ENCODE measurements around the gene COA5.
"Not testable (repeated sequence)": the region's sequence is repeated elsewhere in the genome, so short reads cannot be mapped to it uniquely, and the experiment has no call there.

COA5 gene

DNA sequence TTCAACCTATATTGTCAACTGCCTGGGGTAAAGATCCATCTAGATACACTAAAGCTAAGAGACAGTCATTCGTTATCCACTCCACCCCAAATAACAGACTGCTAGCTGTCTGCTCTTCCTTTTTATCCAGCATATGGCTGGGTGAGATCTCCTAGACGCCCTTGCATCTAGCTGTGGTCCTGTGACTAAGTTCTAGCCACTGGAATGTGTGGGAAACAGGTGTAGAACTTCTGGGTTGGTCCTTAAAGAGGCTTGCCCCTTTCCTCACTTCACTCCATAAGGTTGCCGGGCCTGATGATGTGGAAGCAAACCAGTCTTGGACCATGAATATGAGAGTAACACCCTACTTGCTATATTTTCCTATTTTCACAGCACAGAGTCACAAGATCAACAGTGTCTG is 3.2 kb downstream of the COA5 start:
- no peak for DNase-seq

DNA sequence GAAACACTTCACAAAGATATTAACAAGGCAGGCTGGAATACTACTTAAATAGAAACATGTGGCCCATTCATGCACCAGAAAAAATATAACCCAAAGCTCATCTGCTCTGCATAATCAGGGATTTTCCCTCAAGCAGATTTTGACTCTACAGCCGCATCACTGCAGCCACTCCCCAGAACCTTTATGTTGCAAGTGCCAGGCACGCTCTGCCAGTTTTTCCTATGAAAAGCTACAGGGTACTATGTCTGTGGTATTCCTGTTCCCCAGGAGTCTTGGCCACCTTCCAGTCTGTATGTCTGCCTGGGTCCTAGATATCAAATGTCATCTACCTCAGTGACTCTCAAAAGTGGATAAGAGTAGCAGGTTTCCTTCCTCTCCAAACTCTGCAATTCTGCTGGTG is 3.8 kb downstream of the COA5 start:
- DNase-seq, result no peak

DNA sequence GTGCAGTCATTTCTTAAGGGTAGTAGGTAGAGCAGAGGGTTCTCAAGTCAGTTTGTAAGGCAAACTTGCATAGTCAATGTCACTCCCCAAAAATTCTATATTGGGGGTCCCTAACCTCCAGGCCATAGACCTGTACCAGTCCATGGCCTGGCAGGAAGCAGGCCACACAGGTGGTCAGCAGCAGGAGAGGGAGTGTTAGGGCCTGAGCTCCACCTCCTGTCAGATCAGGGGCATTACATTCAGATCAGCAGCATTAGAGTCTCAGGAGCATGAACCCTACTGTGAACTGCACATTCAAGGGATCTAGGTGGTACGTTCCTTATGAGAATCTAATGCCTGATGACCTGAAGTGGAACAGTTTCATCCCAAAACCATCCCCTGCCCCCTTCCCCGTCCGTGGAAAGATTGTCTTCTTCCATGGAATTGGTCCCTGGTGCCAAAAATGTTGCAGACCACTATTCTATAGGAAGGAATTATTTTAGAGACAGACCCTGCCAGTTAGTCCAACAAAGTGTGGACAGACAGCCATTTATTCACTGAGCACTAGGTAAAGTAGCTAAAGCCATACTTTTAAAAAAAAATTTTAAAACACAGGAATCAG is 6.7 kb downstream of the COA5 start:
- DNase-seq, result peak; percentile 22

- no peak for DNase-seq
These were observed 9.4 kb downstream of the COA5 start for GRCh38 chr2:98598781-98599428.

- DNase-seq, result not testable (repeated sequence)
These were observed 13.6 kb downstream of the COA5 start for GRCh38 chr2:98594665-98595064.

DNA sequence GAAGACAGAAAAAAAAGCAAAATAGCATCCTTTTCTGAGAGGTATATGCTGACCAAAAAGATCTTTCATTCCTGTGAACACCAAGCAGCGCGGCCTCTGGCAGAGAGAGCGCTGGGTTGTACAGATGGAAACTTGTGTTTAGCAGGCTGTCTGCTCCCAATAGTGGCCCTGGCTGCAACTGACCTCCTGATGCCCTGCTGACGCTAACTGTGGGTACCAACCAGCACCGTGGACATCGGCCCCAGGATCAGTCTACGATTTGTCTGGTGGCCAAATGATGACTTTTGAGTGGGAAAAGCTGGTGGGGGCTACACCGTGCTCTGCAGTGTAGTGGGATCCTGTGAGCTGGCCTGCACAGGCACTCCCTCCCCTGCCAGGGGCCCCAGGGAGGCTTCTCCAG is 15.7 kb downstream of the COA5 start:
- no peak for DNase-seq

- DNase-seq, result no peak
These were observed 18.8 kb downstream of the COA5 start for GRCh38 chr2:98589489-98589888.

- DNase-seq, result no peak
These were observed 19.4 kb downstream of the COA5 start for GRCh38 chr2:98588880-98589431.

- DNase-seq, result no peak
These were observed 21.7 kb downstream of the COA5 start for GRCh38 chr2:98586551-98587140.

DNA sequence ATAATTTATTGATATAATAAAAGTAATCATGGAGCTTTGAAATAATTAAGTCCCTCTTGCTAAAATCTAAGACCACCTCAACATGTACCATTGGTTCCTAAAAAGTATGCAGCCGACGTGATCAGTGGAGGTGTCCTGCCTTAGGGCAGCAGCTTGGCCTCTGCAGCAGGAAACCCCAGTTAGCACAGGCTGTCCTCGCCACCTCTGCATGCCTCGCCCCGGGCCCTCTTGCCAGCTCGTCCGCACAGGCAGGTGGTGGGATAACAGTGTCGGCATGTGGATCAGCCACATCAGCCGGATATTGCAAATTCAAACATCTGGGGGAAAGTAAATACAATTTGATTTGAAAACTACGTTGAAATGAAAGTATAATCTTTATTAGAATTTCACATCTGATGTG is 22.9 kb downstream of the COA5 start:
- no peak for DNase-seq

DNA sequence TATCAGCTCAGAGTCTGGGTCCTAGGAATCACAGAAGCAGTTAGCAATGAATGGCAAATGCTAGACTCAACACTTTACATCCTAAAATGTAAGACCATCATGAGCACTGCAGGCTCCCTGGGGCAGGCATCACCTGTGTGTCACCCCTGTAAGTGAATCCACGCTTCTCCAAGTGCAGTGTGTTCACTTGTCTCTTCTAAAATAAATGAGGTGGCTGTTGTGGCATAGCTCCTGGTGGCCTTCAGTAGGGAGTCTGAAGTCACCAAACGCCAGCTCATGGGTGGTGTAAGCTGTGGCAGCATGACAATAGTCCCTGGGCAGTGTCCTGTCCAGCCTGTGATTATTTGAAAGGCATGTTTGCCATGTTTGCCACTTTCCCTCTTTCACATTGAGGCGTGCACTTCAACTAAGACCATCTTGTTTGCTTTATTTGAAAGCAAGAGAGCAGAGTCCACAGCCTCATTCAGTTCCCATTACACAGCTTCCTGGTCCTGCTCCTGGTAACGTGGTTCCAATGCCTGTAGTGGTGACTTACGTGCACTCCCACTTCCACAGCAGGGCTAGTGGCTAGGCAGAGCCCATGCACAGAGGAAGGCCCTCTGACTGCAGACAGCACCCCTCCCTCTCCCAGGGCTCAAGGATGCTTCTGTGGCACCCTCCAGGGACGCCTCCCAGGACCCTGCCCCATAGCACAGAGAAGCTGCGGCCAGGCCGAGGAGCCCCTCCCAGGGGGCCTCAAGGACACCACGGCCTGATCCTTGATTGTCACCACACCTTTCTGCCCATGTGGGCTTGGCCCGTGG is 24.3 kb downstream of the COA5 start:
- DNase-seq, result no peak

- no peak for DNase-seq
These were observed 25.0 kb downstream of the COA5 start for GRCh38 chr2:98583276-98583675.

DNA sequence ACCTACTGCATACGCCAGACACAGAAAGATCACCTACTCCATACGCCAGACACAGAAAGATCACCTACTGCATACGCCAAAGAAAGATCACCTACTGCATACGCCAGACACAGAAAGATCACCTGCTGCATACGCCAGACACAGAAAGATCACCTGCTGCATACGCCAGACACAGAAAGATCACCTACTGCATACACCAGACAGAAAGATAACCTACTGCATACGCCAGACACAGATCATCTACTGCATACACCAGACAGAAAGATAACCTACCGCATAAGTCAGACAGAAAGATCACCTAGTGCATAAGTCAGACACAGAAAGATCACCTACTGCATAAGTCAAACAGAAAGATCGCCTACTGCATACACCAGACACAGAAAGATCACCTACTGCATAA is 25.8 kb downstream of the COA5 start:
- no peak for DNase-seq

DNA sequence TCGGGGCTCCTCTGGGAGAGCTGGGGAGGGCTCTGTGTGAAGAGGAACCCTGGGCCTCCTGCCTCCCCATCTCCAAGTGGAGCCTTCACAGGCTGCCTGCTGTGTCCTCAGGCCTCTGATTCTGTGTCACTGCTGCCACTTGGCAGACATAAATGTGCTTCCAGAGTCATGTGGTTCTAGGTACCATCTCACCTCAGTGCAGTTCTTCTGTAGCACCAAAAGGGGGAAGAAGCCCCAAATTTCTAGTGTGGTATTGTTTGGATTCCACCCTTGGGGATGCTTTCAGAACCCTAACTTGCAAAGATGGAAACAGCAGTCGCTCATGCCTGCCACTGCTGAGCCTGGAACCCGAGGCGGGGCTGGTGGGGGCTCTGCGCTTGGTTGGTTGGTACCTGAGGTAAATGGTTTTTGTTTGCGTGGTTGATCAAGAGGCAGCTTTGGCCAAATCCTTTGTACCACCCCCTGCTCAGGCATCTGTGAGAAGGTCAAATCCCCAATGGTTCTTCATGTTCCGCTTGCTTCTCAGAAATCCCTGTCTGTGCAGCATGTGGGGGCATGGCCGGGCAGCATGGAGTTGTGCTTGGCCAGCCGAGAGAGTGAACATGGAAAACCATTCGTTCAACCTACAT is 27.5 kb downstream of the COA5 start:
- no peak for DNase-seq

DNA sequence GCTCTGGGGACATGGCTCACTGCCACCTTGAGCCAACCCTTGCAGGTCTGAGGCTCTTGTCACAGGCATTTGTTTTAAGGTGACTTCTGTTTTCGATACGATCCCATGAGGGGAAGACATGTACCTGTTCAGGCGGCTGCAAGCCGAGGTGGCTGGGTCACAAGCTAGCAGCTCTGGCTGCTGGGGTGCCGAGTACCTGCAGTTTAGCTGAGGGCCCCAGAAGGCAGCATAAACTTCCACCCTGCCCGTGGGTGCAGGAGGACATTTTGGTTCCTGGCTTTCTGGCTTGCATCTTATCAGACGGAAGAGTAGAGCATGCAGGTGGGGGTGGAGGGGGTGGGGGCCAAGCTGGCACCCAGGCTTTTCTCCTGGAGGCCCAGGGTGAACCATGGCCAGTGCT is 28.4 kb downstream of the COA5 start:
- no peak for DNase-seq

- DNase-seq, result no peak
These were observed 30.1 kb downstream of the COA5 start for GRCh38 chr2:98578231-98578630.

DNA sequence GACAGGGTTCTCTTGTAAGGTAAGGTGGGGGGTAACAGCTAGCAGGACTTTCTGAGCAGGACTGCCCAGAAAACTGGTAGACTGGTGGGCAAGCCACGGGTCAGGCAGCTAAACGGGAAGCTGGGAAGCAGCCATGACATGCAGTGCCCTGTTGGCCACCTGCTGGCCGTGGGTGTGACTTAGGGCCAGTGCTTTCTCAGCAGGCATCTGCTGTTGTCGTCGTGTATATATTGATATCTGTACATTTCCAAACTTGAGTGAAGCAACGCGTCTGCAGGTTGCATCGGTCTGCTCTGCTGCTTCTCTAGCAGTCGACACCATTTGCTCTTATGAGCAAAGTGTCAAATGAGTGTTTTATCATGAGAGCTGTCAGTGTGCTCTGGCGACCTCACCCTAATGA is 31.0 kb downstream of the COA5 start:
- no peak for DNase-seq

DNA sequence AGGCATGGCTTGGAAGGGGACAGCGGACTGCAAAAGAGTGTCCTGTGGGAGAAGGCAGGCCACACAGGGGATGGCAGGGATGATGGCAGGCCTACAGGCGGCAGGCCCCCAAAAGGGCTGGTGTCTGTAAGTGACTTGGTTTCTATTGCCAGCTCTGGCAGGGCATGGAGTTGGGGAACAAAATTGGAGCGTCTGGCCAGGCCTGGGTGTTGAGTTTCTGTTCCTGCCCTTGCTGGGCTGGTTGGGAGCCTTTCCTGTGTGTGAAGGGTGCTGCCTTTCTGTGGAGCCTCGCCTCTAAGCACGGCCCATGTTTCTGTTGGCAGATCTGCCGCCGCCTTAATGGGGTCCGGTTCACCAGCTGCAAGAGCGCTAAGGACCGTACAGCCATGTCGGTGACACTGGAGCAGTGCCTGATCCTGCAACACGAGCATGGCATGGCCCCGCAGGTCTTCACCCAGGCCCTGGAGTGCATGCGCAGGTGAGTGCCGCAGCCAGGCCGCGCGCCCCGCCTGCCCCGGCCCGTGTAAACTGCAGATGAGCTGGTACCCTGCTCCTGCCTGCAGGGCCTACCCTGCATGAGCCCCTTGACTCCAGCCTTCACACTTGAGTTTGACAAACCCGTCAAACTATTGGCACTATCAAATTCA is 31.5 kb downstream of the COA5 start:
- DNase-seq, result no peak

DNA sequence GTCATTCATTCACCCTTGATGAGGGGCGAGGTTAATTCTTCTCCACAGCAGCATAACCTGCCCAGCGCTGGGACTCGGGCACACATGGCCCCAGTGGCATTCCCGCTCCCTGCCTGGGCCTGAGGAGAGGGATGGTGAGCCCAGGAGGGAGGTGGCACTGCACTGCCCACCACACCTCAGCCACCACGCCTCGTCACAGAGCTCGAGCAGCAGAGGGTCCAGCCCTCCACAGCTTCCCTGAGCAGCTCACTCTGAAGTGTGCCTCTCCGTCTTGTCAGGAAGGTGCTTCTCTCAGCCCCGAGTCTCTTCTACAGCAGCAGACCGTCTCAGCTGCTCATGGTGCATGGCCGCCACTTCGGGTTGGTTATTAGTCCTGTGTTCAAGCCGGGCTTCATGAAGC is 34.9 kb downstream of the COA5 start:
- DNase-seq, result no peak

- DNase-seq, result no peak
These were observed 35.6 kb downstream of the COA5 start for GRCh38 chr2:98572676-98573075.

DNA sequence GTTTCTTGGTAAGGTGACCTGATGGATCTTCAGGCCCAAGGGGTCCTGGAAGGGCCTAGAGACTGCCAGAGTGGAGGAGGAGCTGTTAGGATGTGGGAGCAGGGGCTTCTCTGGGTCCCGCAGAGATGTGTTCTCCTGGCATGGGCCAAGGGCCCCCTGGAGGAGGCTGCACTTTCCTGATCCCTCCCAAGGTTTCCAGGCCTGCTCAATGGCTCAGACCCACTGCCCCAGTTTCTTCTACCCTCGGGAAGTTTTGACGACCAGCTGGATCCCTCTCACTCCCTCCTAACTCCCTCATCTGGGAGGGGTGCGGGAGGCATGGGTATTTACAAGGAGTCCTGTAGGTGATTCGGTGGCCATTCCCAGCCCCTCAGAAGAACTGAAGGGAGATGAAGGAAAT is 36.1 kb downstream of the COA5 start:
- no peak for DNase-seq

- DNase-seq, result no peak
These were observed 36.5 kb downstream of the COA5 start for GRCh38 chr2:98571796-98572195.

All from CD4-positive, alpha-beta T cell treated with Interleukin-17A for 1 hour (primary cell).